ENCODE data around the gene RHBDD2. TPM values are rescaled to one million over a fixed set of nuclear protein-coding genes. Genes with fewer than 3 reads are reported as not detected.

RHBDD2 gene
- total and polyA plus RNA-seq, 9 of the 15 experiments (the other 6 are each of a cell fraction or from before 2014, with no cell fraction given), result 3.3 to 36.7 (median 17.9) TPM

DNA sequence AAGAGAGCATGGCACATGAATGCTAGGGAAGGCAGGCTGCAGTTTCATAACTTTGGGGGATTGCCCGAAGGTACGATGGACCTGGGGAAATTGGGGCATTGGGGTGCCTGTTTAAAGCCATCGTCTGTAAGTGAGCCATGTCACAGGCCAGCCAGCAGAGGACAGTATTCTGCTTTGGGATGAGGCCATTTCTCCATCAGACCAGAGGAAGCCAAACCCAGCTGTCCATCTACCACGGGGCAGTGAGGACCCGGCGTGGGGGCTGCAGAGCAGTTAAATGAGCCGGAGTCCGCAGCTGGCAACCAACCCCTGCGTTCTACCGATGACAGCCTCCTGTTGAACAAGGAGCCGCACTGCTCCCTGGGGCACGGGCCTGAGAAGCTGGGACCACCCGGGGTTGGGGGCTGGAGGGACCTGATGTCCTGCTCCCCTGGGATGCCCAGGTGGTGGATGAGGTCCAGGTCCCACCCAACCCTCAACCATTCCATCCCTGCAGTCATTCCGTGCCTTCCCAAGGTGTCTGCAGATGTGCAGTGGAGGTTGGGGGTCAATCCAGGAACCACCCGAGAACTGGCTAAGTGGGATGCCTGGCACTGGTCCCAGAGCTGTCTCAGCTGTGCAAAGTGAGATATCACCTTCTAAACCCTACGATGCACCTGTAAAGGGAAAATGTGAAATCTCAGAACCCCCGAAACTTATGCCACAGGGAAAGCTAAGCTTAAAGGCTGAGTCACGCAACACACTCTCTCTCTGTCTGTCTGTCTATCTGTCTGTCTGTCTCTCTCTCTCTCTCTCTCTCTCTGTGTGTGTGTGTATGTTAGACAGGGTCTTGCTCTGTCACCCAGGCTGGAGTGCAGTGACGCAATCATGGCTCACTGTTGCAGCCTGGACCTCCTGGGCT is 12.1 kb upstream of the RHBDD2 start (continued):
- no peak for TF ChIP-seq MITF (IDR thresholded peaks at IDR 0.05)
- no peak for TF ChIP-seq ZNF12 (CRISPR knock-in tag; IDR thresholded peaks at IDR 0.05)
- TF ChIP-seq ILF3 (IDR thresholded peaks at IDR 0.05; ENCODE audit: borderline replicate concordance), result no peak
- no peak for TF ChIP-seq ZNF124 (CRISPR knock-in tag; IDR thresholded peaks at IDR 0.05)
- TF ChIP-seq, protein P1, sequence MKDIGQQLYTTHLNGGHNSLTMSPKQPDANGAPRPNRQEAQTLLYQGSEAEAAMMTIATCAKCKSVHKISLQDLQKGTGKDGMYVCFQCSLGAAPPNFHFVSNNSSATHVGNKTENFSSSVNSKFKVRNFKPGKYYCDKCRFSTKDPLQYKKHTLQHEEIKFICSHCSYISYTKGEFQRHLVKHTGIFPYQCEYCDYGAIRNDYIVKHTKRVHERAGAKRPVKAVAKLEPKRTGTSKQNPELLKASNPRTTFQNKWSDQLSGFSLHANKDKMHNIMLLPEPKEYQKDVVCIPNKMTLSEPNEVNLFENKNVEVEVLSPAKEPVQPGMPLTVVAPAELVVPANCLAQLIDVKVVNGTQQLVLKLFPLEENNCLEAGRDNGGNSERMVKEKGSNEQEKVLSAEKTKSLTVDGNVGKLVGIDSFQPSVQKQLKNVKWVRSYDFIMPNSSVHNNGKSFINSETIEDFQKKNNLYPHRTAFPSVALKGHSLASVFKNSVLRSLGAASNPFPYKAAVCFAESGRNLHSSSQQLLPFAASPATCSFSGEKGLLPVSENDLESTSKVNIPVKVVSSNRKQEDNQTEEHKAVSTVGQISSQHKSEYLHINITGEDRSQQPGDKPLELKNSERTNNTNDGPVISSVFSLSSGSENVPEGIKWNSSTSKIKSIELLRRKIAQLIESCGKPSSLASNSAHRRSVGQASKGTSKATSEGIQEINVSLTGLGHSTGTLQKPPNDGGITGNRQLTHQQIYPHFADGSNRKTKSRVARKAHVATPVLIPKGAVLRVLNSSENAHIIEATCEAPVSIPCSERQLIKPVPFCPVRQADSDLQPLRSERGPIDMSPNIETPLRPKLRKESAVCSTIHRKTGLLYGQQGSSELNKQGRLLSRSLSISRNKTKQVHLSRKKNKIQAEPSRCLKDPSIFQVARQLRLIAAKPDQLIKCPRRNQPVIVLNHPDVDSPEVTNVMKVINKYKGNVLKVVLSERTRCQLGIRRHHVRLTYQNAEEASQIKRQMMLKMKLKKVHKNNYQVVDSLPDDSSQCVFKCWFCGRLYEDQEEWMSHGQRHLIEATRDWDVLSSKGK (CRISPR knock-in tag; IDR thresholded peaks at IDR 0.05), result no peak
- TF ChIP-seq POLR2AphosphoS2 (IDR thresholded peaks at IDR 0.05; ENCODE audit: low read length), result no peak
- peak; percentile 44 for TF ChIP-seq HDAC3 (IDR thresholded peaks at IDR 0.05; ENCODE audit: borderline replicate concordance, partially characterized antibody)
- TF ChIP-seq CCAR2 (IDR thresholded peaks at IDR 0.05; ENCODE audit: low read depth, low read length), result no peak
- TF ChIP-seq BRF2 (IDR thresholded peaks at IDR 0.05; ENCODE audit: borderline replicate concordance, insufficient read depth, insufficient read length), result no peak
- 0 out of 2 replicates have a peak, but pooled peaks have one; percentile 13 for TF ChIP-seq ZNF740 (CRISPR knock-in tag; IDR thresholded peaks at IDR 0.05)
- no peak for TF ChIP-seq ZNF740 (tag; IDR thresholded peaks at IDR 0.05)
- no peak for TF ChIP-seq ARHGAP35 (IDR thresholded peaks at IDR 0.05; ENCODE audit: partially characterized antibody)
- TF ChIP-seq E4F1 (CRISPR knock-in tag; IDR thresholded peaks at IDR 0.05; ENCODE audit: borderline replicate concordance), result no peak
- TF ChIP-seq MTA3 (IDR thresholded peaks at IDR 0.05; ENCODE audit: borderline replicate concordance), result peak; percentile 77
- peak; percentile 42; the same call in 1 of the 2 replicates for TF ChIP-seq GABPB1 (CRISPR knock-in tag; IDR thresholded peaks at IDR 0.05)

All from K562 (cell line).